ENCODE results near the gene AZGP1. TPM values are rescaled to one million over a fixed set of nuclear protein-coding genes. Genes with fewer than 3 reads are reported as not detected.

Gene AZGP1
- total RNA-seq, 1 donor from 2014 or later = not detected

GRCh38 chr7:100008525-100008924, 32.7 kb upstream of the AZGP1 start:
- TF ChIP-seq CTCF (IDR thresholded peaks at IDR 0.05) = no peak
- H3K4me1 Mint-ChIP-seq (ENCODE audit: low read depth) = no peaks in the 10 kb centered on the region
- H3K36me3 Mint-ChIP-seq (ENCODE audit: low read depth) = no peaks in the 10 kb centered on the region
- H3K9me3 Mint-ChIP-seq (ENCODE audit: low read depth) = no peaks in the 10 kb centered on the region
- H3K27me3 Mint-ChIP-seq (ENCODE audit: low read depth) = peaks cover 7% of the 10 kb centered on the region
- peak; percentile 22 for DNase-seq (ENCODE audit: low spot score)
- H3K27ac Mint-ChIP-seq (ENCODE audit: unreplicated experiment) = no peak overlapping the region
- no peak overlapping the region for H3K4me3 Mint-ChIP-seq (ENCODE audit: unreplicated experiment)

DNA sequence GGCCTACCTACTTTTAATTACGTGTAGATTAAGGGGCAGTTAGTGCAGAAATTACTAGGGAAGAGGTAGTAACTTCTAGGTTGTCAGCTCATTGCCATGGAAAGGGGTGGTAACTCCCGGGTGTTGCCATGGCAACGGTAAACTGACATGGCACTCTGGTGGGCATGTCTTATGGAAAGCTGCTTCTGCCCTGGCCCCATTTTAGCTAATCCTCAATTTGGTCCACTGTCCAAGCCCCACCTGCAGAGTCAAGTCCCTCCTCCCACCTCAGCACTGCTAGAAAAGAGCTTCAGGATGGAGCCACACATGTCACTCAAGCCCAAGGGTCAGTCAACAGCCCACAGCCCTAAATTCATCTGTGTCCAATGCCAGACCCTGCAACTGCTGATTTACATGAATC, 32.1 kb upstream of the AZGP1 start:
- Mint-ChIP-seq H3K4me3 (ENCODE audit: unreplicated experiment) (no peak overlapping the region), H3K36me3 (ENCODE audit: low read depth) (no peaks in the 10 kb centered on the region), H3K9me3 (ENCODE audit: low read depth) (no peaks in the 10 kb centered on the region), H3K27ac (ENCODE audit: unreplicated experiment) (no peak overlapping the region), H3K4me1 (ENCODE audit: low read depth) (no peaks in the 10 kb centered on the region), H3K27me3 (ENCODE audit: low read depth) (peaks cover 7% of the 10 kb centered on the region)
- no peak for TF ChIP-seq CTCF (IDR thresholded peaks at IDR 0.05)
- DNase-seq (ENCODE audit: low spot score) = peak; percentile 9

DNA sequence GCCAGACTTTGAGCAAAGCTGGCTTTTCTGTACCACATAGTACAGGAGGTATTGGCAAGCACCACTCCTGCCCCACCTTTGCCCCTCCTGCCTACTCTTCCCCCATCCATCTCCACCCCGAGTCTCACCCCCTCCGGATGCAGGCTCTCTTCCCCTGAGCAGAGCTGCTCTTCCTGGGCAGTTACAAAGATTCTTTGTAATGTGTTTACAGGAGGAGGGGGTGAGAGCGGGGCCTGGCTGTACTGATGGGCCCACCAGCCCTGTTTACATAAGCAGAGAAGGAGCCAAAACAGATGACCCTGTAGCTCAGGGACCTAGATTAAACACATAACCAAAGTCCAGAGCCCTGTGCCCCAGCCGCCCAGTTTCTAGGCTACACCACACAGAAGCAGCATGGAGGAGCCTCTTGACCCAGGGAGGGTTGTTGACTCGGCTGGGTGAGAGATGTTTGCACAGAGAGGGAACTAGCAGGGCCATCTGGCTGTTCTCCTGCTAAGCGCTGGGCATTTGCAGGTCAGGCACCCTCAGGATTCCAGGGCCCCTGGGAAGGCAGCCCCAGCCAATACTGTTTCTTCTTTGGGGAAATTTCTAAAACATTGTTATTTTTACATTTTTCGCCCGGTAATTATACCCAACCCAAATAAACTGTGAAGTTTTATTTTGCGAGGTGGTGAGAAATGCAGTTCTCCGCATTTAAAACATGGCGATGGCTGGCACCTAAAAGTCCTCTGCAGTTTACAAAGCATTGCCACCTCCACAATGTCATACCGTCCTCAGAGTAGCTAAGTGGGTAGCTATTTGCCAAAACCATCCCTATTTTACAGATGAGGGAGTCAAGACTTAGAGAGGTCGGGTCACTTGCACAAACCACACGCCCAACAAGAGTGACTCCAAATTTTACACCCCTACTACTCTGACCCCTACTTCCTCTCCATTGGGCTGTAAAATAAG, 28.2 kb upstream of the AZGP1 start:
- no peaks in the 10 kb centered on the region for H3K36me3 Mint-ChIP-seq (ENCODE audit: low read depth)
- no peaks in the 10 kb centered on the region for H3K9me3 Mint-ChIP-seq (ENCODE audit: low read depth)
- peaks cover 2% of the 10 kb centered on the region for H3K27me3 Mint-ChIP-seq (ENCODE audit: low read depth)
- DNase-seq (ENCODE audit: low spot score) = peak; percentile 36
- TF ChIP-seq CTCF (IDR thresholded peaks at IDR 0.05) = no peak
- H3K4me1 Mint-ChIP-seq (ENCODE audit: low read depth) = no peaks in the 10 kb centered on the region
- no peak overlapping the region for H3K27ac Mint-ChIP-seq (ENCODE audit: unreplicated experiment)
- H3K4me3 Mint-ChIP-seq (ENCODE audit: unreplicated experiment) = no peak overlapping the region

GRCh38 chr7:100000239-100000638, 24.4 kb upstream of the AZGP1 start:
- no peaks in the 10 kb centered on the region for H3K9me3 Mint-ChIP-seq (ENCODE audit: low read depth)

More at GRCh38 chr7:100000239-100000638, 24.4 kb upstream of the AZGP1 start:
- Mint-ChIP-seq H3K27ac (ENCODE audit: unreplicated experiment) (no peak overlapping the region), H3K4me1 (ENCODE audit: low read depth) (no peaks in the 10 kb centered on the region), H3K27me3 (ENCODE audit: low read depth) (peaks cover 4% of the 10 kb centered on the region), H3K36me3 (ENCODE audit: low read depth) (no peaks in the 10 kb centered on the region), H3K4me3 (ENCODE audit: unreplicated experiment) (no peak overlapping the region)
- DNase-seq (ENCODE audit: low spot score) = peak; percentile 27
- no peak for TF ChIP-seq CTCF (IDR thresholded peaks at IDR 0.05)

Measured in chondrocyte (in vitro differentiated cells).